ENCODE data around the gene TMEM51.

- no peak for TF ChIP-seq CTCF (conservative IDR thresholded peaks at IDR 0.05; ENCODE audit: low read depth, low read length)
- TF ChIP-seq EZH2 (IDR thresholded peaks at IDR 0.05; ENCODE audit: borderline replicate concordance, low read depth, low read length, poor library complexity, severe bottlenecking): no peak
Measured at GRCh38 chr1:15137809-15138208, 15.7 kb upstream of the TMEM51 start.
